Measurements from ENCODE around the gene EIF3C.
"Not testable (repeated sequence)": the region's sequence is repeated elsewhere in the genome, so short reads cannot be mapped to it uniquely, and the experiment has no call there.

- not testable (repeated sequence) for TF ChIP-seq ZNF114 (CRISPR knock-in tag; IDR thresholded peaks at IDR 0.05); CTCF (conservative IDR thresholded peaks at IDR 0.05; ENCODE audit: low read depth in 2 of 2); EZH2 (IDR thresholded peaks at IDR 0.05; ENCODE audit: low read depth, unreplicated experiment); EZH2phosphoT487 (IDR thresholded peaks at IDR 0.05; ENCODE audit: unreplicated experiment); CREB1 (CRISPR knock-in tag; IDR thresholded peaks at IDR 0.05; ENCODE audit: low read depth)
Observed at GRCh38 chr16:28781697-28782096, 70.4 kb downstream of the EIF3C start.

Measured in GM23338 (cell line).